ENCODE data around the gene GPR52. TPM values are rescaled to one million over a fixed set of nuclear protein-coding genes. Genes with fewer than 3 reads are reported as not detected.
"Not testable (repeated sequence)": the region's sequence is repeated elsewhere in the genome, so short reads cannot be mapped to it uniquely, and the experiment has no call there.

Gene GPR52
- total RNA-seq, 2 experiments from 2014 or later = 0.58 to 0.97 TPM

DNA sequence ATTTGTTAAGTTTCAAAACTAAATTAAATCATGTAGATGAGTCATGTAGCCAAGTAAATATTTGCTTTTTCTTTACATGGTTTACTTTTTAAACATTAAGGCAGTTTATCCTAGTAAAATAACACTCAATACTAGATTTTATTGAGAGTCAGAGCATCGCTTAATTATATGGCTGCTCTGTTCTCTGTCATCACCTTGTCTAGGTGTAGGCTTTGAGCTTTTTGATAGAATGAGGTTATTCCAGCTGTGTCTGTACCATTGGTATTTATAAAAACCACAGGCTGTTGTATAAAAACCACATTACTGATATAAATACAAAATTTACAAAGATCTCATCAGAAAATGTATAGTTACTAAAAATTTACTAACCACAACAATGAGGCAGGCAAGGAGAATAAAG, 42.5 kb upstream of the GPR52 start:
- no peaks in the 10 kb centered on the region for H3K4me1 Mint-ChIP-seq (ENCODE audit: low read depth)
- no peak overlapping the region for H3K27ac Mint-ChIP-seq
- H3K27me3 Mint-ChIP-seq = no peaks in the 10 kb centered on the region
- no peak overlapping the region for H3K4me3 Mint-ChIP-seq
- ChIA-PET POLR2A (no interaction called here), CTCF (no interaction called here)
- peaks cover 15% of the 10 kb centered on the region for H3K36me3 Mint-ChIP-seq (ENCODE audit: low read depth)
- no peak for DNase-seq
- TF ChIP-seq, protein P1, sequence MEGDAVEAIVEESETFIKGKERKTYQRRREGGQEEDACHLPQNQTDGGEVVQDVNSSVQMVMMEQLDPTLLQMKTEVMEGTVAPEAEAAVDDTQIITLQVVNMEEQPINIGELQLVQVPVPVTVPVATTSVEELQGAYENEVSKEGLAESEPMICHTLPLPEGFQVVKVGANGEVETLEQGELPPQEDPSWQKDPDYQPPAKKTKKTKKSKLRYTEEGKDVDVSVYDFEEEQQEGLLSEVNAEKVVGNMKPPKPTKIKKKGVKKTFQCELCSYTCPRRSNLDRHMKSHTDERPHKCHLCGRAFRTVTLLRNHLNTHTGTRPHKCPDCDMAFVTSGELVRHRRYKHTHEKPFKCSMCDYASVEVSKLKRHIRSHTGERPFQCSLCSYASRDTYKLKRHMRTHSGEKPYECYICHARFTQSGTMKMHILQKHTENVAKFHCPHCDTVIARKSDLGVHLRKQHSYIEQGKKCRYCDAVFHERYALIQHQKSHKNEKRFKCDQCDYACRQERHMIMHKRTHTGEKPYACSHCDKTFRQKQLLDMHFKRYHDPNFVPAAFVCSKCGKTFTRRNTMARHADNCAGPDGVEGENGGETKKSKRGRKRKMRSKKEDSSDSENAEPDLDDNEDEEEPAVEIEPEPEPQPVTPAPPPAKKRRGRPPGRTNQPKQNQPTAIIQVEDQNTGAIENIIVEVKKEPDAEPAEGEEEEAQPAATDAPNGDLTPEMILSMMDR (IDR thresholded peaks at IDR 0.05) = no peak
- H3K9me3 Mint-ChIP-seq = peaks cover 11% of the 10 kb centered on the region
- ATAC-seq = no peak
- intact Hi-C loops (cut with micrococcal nuclease) = no loop called here

DNA sequence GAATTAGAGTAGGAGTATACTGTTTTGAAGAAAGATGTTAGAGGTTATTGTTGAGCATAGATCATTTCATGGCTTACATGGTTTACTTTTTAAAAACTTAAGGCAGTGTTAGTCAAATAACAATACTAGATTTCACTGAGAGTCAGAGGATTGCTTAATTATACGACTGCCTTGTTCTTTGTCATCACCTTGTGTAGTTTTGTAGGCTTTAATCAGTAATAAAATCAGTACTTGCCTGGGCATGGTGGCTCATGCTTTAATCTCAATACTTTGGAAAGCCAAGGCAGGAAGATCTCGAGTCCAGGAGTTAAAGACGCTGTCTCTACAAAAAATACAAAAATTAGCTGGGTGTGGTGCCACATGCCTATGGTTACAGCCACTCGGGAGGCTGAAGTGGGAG, 41.3 kb upstream of the GPR52 start:
- no peak for DNase-seq
- Mint-ChIP-seq H3K27ac (no peak overlapping the region), H3K4me3 (no peak overlapping the region), H3K4me1 (ENCODE audit: low read depth) (no peaks in the 10 kb centered on the region), H3K36me3 (ENCODE audit: low read depth) (peaks cover 13% of the 10 kb centered on the region), H3K9me3 (peaks cover 11% of the 10 kb centered on the region), H3K27me3 (no peaks in the 10 kb centered on the region)
- ATAC-seq = no peak
- intact Hi-C loops (cut with micrococcal nuclease) = no loop called here
- POLR2A ChIA-PET = no interaction called here
- CTCF ChIA-PET = no interaction called here
- TF ChIP-seq, protein P1 (IDR thresholded peaks at IDR 0.05) = no peak

DNA sequence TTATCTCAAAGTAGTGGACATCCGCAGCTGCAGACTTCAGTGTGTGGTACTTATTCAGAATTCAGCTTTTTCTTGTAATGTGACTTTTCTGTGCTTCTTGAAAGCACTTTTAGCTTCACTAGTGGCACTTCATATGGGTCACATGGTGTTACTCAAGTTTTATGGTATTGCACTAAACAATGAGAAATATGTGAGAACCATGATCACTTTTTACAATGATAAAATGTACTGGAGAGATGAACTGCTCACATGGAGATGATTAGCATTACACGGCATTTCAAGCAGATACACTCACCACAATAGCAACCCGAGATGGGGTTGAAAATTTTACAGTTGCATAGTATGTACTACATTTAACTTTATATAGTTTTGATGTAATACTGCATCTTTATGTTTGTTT, 40.1 kb upstream of the GPR52 start:
- intact Hi-C loops (cut with micrococcal nuclease) = no loop called here
- TF ChIP-seq, protein P1 (IDR thresholded peaks at IDR 0.05) = no peak
- no peak for ATAC-seq
- peaks cover 11% of the 10 kb centered on the region for H3K9me3 Mint-ChIP-seq
- ChIA-PET POLR2A (no interaction called here), CTCF (no interaction called here)
- peaks cover 14% of the 10 kb centered on the region for H3K36me3 Mint-ChIP-seq (ENCODE audit: low read depth)
- no peak overlapping the region for H3K27ac Mint-ChIP-seq
- DNase-seq = no peak
- no peak overlapping the region for H3K4me3 Mint-ChIP-seq
- no peaks in the 10 kb centered on the region for H3K4me1 Mint-ChIP-seq (ENCODE audit: low read depth)
- H3K27me3 Mint-ChIP-seq = no peaks in the 10 kb centered on the region

DNA sequence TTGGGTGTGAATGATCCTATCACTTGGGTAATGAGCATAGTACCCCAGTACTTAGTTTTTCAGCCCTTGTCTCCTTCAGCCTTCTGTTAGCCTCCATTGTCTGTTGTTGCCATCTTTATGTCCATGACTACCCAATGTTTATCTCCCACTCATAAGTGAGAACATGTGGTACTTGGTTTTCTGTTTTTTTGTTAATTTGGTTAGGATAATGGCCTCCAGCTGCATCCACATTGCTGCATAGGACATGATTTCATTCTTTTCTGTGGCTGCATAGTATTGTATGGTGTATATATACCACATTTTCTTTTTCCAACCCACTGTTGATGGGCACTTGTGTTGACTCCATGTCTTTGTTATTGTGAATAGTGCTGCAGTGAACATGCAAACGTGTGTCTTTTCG, 39.6 kb upstream of the GPR52 start:
- Mint-ChIP-seq H3K4me3 (no peak overlapping the region), H3K36me3 (ENCODE audit: low read depth) (peaks cover 14% of the 10 kb centered on the region), H3K27ac (no peak overlapping the region), H3K4me1 (ENCODE audit: low read depth) (no peaks in the 10 kb centered on the region), H3K9me3 (peaks cover 11% of the 10 kb centered on the region), H3K27me3 (no peaks in the 10 kb centered on the region)
- DNase-seq (no peak), ATAC-seq (no peak)
- CTCF ChIA-PET = no interaction called here
- POLR2A ChIA-PET = no interaction called here
- intact Hi-C loops (cut with micrococcal nuclease) = no loop called here
- TF ChIP-seq, protein P1 (IDR thresholded peaks at IDR 0.05) = no peak

DNA sequence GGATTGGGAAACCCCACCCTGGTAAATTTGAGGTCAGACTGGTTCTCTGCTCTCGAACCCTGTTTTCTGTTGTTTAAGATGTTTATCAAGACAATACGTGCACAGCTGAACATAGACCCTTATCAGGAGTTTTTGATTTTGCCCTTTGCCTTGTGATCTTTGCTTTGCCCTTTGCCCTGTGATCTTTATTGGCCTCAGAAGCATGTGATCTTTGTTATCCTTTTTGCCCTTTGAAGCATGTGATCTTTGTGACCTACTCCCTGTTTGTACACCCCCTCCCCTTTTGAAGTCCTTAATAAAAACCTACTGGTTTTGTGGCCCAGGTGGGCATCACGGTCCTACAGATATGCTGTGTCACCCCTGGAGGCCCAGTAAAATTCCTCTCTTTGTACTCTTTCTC, 38.0 kb upstream of the GPR52 start:
- Mint-ChIP-seq H3K4me1 (ENCODE audit: low read depth) (peaks cover 10% of the 10 kb centered on the region), H3K36me3 (ENCODE audit: low read depth) (peaks cover 14% of the 10 kb centered on the region), H3K9me3 (peaks cover 13% of the 10 kb centered on the region)
- CTCF ChIA-PET = interaction anchor here (0.9 kb wide), 1 partner anchor 18 kb away, joined by 3 read pairs; no protein-coding TSS in a partner anchor
- ATAC-seq; H3K4me3 Mint-ChIP-seq; H3K27ac Mint-ChIP-seq; POLR2A ChIA-PET; DNase-seq; intact Hi-C loops (cut with micrococcal nuclease); H3K27me3 Mint-ChIP-seq: not testable (repeated sequence)

DNA sequence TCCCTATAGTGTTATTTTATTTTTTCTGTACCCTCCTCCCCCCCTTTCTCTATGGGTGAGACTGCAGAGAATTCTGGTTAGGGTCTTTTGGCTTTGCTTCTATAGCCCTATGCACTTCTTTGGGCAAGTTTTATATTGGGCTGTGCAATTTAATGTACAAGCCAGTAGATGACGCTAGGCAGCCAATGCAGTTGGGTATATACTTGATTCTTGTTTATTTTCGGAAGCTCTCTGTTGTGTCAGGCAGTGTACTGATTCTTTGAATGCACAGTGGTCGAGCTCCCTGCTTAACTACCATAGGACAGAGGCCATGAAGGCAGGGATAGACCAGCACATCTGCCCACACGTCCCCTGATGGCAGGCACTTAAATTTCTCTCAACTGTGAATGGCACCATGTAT, 34.1 kb upstream of the GPR52 start:
- ChIA-PET CTCF (no interaction called here), POLR2A (no interaction called here)
- Mint-ChIP-seq H3K36me3 (ENCODE audit: low read depth) (peaks cover 10% of the 10 kb centered on the region), H3K4me3 (no peak overlapping the region), H3K4me1 (ENCODE audit: low read depth) (peaks cover 13% of the 10 kb centered on the region), H3K27ac (no peak overlapping the region), H3K27me3 (no peaks in the 10 kb centered on the region), H3K9me3 (peaks cover 5% of the 10 kb centered on the region)
- TF ChIP-seq, protein P1 (IDR thresholded peaks at IDR 0.05) = no peak
- intact Hi-C loops (cut with micrococcal nuclease) = no loop called here
- no peak for ATAC-seq
- DNase-seq = no peak

All from activated CD8-positive, alpha-beta T cell treated with anti-CD3 and anti-CD28 coated beads for 36 hours (primary cell).